NCI-H2227 (cell line): ENCODE measurements around the gene NUDCD3.

Experiments used
- DNase-seq: peaks from one replicate; lab custom pipeline; 2025; ENCODE audit not compliant: unreplicated experiment; lab: John Stamatoyannopoulos, UW

Gene NUDCD3

DNA sequence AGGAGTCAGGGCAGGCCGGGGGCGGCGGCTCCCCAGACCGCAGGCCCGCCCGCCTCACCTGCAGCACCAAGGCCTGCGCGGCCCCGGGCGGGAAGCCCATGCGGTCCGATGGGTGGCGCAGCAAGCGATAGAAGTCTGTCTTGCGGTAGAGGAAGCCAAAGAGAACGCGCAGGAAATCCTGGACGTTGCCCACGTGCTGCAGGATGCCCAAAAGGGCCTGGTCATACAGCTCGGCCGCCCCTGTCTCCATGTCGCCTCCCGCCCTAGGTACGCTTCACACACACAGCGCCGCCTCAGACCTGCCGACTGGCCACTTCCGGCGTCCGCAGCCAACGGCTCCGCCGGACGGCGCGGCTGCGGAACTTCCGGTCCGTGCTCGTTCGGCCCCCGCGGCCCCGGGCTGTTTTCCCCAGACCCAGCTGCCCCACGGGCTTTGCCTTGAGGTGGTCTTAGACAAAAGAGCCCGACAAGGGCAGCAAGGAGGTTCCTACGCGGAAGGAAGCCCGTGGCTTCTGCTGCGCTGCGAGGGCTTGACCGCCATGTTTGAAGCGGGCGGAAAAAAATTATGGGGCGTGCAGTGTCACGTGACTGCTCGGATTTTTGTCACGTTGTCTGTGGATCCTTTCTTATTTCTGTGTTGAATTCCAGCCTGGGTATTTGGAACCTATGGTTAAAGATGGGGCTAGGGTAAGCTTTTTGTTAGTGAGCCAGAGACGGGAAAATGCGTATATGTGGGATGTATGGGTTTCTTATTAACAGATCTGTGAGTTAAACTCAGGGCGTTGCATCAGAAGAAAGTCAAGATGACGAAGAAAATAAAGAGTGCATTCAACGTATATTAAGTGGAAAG lies at the start of gene NUDCD3:
NUDCD3 (minus strand) TSS at position 308 of the 850 bp plus-strand sequence; CDS start at position 250, 58 bp downstream.
- peak; percentile 92 for DNase-seq

DNA sequence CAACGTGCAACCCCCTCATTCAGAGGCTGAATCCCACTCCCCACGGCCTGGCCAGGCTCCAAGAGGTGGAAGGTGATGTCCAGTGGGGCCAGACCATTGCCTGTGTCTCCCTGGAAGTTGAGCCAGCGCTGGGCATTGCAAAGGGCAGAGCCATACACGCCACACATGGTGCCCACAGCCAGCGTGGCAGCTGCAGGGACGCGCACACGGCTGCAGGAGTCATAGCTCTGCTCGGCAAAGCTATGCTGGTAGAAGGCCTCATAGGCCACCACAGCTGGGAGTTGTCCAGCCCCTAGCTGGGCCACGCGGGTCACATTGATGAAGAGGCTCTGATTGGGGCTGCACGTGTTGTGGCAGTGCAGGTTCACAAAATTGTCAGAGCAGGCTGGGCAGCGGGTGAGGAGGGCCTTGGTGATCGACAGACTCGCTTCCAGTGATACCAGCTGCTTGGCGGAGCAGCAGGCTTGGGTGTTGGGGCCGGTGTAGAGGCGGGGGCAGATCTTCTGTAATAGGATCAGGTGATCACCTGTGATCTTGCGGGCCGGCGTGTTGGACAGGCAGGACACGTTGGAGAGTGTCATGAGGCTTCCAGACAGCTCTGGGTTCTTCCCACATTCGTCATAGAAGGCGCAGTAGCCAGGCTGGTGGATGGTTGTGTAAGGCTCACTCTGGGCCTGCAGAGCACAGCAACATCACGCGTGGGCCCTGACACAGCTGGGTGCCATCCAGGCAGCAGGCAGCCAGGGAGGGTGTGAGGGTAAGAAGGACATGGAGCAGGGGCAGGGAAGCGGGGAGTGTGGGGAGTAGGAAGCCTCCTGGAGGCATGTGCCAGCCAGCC lies 49.4 kb upstream of the NUDCD3 start:
- DNase-seq, result no peak

DNA sequence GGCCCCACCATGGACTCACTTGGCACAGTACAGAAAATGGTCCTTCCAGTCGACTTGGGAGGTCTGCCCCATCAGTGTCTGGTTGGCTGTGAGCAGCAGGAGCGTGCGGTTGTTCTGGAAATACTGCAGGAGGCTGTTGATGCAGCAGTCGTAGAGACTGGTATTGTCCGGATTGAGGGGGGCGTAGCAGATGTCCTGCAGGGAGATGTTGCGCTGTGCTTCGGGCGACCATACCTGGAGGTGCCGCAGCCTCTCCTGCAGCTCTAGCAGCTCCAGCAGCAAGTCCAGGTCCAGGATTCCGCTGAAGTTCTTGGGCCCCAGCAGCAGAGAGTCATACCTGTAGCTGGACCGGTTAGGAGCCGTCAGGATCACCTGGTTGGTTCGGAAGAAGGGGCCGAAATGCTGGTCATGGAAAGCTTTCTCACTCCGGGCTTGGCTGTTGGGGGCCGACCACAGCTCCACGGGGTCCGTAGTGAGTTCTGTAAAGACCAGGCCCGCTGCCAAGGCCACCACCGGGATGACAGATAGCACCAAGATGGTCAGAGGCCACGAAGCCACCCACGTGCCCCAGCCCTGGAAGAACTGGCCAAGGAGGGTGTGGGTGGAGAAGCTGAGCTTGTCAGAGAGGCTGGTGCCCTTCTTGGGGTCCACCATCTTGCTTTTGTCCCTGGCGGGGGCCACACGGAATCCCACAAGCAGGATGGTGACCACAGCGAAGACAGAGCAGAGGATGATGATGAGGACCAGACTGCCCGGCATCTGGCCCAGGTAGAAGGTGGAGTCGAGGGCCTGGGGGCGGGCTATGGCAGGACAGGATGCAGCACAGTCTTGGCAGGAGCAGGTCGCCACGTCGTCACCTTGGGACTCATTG lies 48.6 kb upstream of the NUDCD3 start:
- DNase-seq, result no peak

DNA sequence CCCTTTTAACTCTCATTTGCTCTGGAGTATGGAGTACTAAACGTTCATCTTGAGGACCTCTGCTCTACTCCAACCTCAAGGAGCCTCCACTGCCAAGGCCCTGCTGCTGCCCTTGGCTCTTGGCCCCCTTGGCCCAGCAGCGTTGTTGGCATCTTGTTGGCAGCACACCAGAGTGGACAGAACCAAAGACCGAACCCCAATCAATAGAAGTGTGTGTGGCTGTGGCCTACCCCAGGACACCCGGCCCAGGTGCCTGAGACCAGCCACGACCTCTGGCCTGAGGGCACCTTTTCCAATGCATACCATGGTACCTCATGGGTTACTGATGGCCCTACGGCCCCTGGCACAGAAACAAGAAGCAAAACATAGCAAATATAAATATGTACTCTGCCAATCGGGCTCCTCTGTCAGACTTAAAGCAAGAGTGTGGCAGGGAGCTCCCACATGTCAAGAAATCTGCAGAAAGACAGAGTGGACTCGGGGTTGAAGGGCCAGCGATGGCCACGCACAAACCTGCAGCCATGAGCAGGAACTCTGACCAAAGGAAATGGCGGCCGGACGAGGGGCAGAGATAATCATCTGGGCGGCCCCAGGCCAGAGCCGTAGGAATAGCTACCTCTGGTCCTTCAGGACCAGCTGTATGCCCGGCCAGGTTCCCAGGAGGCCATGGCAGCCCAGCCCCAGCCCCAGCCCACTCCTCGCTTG lies 47.8 kb upstream of the NUDCD3 start:
- DNase-seq, result no peak

DNA sequence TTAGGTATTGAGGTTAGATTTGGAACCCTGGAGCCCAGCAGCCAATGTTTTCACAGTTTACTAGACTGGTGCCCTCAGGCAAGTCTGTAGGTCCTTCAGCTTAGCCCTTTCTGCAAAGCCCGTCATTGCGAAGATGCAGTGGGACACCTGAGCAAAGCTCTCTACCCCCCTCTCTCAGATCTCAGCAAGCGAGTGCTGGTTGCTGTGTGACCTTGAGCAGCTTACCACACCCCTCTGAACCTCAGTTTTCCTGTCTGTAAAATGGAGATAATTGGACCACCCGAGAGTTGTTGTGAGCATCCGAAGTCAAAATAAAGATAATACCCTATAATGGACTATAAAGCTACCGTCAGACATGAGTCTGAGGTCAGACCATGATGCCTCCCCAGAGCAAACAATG lies 47.0 kb upstream of the NUDCD3 start:
- no peak for DNase-seq

DNA sequence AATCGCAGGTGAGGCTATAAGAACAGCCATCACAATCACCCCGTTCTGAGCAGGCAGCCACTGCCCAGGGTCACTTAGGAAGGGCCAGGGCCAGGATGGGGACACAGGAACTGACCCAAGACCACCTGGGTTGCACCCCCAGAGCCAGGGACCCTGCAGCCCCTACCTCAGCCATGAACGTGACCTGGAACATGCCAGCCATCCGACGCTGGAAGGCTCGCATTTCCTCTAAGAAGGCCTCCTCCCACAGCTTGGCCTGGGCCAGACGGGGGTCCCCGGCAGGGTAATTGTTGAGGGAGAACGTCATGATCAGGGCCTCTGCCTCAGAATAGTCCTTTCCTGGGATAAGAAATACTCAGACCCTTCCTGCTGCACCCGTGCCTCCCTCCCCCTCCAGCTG lies 45.6 kb upstream of the NUDCD3 start:
- DNase-seq, result no peak

DNA sequence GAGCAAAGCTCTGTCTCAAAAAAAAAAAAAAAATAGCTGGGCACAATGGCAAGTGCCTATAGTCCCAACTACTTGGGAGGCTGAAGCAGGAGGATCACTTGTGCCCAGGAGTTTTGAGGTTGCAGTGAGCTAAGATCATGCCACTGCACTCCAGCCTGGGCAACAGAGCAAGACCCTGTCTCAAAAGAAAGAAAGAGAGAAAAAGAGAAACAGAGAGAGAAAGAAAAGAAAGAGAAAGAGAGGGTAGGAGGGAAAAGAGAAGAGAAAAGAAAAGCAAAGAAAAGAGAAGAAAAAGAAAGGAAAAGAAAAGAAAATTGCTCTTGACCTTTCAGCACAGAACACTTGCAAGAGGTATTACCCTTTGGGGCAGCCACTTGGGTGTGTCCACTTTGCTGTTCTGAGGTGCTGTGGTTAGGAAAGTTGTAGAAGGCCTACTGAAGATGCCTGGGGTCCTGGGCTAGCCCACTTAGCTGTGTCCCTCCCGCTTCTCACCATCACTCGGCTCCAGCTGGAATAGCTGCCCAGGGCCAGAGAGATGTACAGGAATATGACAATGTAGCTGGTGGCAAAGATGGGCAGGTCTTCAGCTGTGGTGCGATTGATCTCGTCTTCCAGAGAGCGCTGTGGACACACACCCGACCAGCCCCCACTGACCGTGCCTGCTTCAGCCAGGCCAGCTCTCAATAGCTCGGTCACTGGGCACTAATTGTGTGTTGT lies 45.0 kb upstream of the NUDCD3 start:
- no peak for DNase-seq

DNA sequence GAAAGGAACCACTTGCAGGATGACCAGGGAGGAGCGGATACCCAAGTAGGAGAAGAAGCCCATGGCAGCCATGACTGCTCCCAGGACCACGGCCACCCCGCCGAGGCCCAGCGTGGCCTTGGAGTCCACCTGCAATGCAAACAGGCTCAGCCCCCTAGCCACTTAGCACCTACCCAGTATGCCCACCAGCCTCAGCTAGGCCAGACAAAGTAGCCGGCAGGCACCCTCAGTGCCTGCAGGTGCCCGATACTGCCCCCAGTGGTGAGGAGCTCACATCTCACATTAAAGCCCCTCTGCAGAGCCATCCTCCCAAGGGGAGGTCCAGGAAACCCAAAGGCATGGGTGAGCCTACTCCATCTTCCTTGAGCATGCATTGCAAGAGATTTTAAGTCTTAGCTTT lies 44.0 kb upstream of the NUDCD3 start:
- peak; percentile 2 for DNase-seq

DNA sequence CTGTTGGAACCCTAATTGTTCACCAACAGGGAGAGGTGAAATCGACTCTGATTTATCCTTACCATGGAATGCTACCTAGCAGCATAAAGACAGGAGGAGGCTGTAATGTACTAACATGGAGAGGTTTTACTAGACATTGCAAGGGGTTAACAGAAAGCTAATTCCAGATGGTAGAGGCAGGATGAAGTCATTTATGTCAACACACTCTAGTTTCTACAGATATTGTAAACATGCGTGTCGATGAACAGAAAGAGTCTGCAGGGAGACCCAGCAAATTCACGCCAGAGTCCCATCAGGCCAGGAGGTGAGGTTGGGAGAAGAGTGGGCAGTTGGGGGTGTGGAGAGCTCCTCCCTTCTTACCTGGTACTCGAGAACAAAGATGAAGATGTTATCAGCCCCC lies 43.6 kb upstream of the NUDCD3 start:
- no peak for DNase-seq

DNA sequence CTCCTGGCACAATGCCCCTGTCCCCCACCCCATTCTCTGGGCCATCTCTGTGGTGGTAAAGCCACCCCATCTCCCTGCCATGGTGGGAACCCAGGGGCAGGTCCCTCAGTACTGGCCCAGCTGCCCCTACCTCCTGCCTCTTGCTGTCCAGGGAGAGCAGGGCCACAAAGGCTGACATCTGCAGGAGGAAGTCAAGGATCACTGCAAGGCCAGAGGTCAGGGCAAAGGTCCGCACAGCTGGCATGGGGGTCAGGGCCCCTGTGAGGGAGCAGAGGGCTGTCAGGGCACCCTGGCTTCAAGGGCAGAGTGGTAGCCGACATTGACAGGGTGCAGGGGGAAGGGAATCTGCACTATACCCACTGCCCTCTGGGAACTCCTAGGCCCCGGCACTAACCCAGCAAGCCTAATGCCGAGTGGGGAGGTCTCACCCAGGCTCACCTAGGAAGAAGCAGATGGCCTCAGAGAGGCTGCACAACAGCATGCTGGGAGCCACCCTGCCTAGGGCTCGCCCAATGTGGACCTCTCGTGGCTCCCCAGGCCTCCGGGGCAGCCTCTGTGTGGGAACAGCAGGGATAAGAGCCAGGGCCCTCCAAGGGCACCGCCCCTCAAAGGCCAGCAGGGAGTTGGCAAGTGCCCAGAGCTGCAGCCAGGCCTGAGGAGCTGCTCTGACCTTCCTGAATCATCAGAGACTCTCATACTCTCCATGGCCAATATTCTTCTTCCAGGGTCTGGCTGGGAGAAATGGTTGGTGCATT lies 43.0 kb upstream of the NUDCD3 start:
- DNase-seq, result no peak

DNA sequence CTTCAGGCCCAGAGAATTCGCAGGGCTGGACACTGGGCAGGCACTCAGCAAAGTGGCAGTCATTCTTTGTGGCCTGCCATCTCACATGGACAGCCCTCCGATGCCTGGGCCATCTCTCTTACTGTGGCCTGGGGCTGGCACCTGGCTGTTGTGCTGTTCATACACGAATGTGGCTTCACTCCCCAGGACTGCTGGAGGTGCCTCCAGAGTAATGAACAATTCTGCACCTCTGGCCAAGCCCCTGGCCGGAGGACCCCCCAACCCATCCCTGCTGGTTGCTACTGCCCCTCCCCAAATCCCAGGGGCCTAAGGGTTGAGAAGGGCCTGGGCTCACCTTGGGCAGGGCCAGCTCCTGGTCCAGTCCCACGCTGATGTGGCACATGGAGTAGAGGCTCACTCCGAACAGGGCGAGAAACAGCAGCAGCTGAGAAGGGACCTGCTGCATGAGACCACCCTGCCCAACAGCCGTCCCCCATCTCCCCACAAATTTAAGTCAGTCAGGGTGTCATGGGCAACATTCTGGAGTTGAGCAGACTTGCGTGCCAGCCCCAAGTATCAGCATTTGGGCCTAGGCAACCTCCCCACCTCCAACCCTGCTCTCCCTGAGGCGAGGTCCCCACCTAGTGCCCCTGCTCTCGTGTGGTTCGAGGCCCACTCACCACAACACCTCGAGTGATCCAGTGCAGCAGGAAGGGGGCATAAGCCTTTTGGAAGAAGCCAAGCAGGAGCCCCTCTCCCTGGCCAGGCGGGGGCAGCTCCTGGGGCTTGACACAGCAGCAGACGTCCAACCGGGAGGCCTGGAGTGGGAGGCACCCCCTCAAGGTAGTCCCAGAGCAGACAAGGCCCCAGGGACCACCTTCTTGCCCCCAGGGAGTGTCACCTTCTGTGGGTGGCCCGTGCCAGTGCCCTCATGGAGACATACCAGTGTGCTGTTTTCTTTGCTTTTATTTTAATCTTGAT lies 41.2 kb upstream of the NUDCD3 start:
- no peak for DNase-seq

DNA sequence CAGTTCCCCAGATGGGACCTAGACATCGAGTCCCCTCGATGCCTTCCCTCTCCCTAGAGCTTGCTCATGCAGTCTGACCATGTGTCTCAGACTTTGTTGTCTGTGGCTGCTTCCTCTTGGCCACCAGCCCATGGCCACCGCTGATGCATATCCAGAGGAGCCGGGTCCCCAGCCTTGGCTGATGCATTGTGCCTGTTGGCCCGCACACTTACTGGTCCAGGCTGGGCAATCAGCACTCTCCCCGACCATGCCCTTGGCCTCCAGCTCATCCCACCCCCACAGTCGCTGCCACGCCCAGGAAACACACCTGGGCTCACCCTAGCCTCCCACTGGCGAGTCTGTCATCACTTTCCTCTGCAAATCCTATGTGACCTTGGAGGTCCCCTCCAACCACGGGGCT lies 40.5 kb upstream of the NUDCD3 start:
- DNase-seq, result no peak

DNA sequence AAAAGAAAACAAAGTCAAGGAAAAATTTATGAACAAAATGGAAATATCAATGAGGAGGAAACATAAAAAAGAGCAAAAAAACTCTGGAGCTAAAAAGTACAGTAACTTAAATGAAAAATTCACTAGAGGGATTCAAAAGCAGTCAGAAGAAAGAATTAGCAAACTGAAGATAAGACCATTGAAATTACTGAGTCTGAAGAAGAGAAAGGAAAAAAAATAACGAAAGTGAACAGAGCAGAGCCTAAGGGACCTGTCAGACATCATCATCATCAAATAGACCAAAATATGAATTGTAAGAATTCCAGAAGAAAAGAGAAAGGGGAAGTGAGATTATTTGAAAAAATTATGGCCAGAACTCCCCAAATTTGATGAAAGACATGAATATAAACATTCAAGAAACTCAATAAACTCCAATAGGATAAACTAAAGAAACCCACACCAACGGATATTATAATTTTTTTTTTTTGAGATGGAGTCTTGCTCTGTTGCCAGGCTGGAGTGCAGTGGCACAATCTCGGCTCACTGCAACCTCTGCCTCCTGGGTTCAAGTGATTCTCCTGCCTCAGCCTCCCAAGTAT lies 34.4 kb upstream of the NUDCD3 start:
- DNase-seq, result no peak

DNA sequence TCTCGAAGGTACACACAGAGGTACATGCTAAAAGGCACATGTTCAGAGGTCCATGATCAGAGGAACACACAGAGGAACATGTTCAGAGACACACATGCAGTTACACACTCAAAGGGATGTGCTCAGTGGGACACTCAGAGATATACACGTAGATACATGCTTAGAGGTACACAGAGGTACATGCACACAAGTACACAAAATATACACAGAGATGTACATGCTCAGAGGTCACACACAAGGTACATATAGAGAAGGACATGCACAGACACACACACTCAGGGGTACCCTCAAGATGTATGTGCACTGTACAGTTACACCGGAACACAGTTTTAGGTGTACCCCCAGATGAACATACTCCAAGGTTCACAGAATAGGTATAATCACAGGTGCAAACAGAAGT lies 31.9 kb upstream of the NUDCD3 start:
- no peak for DNase-seq

DNA sequence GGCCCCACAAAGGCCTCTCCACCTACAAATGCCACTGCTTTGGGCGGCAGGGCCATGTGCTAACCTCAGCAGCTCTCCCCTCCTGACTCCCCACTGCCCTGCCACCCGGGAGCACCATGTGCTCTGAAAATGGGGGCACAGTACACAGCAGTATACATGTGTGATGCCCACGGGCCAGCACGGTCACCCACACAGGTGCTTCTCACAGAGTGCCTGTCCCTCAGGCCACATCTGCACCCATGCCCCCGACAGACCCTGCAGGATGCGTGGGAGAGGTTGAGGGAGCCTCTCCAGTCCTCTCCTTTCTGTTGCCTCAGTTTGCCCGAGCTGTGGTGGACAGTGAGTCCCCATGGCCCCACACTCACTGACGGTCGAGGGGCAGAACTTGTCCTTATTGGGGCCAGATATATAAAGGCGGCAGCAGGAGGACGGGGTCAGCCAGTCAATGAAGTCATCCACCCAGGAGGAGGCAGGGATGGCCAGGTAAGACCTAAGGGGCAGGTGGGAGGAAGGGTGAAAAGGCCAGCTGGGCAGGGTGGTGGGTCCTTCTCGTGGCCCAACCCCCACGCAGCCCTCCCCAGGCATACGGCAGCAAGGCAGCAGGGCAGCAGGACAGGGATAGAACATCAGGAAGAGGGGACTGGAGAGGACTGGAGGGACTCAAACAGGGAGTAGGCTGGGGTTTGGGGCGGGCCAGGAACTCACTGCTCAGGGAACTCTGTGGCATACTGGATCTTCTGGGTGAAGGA lies 31.1 kb upstream of the NUDCD3 start:
- DNase-seq, result no peak

DNA sequence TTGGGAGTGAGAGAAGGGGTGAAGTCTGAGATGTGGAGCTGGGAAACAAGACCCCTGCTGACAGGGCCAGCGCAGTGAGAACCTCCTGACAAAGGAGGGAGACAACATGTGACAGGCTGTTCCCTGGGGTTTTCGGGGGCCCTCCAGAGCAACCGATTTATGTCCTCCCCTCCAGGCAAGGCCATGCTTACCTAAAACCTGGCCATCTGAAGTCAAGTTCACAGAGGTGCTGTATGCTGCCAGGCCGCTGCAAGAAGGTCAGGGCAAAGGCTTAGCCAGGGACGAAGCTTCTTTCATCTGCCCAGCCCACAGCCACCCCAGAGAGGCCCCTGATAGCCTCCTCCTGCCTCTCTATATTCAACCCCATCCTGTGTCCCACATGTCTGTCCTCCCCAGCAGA lies 30.1 kb upstream of the NUDCD3 start:
- DNase-seq, result no peak

DNA sequence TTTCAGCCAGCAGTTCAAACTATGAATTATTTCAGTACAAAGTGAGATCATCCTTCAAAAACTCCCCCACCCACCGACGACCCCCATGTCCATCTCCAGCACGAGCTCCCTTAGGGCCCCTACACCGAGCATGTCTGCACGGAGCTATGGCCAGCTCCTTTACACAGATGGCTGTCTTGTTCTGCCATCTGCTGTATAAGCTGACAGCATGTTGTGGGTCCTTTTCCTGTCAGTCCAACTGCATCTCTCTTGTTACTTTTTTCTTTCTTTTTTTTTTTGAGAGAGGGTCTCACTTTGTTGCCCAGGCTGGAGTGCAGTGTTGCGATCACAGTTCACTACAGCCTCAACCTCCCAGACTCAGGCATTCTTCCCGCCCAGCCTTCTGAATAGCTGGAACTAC lies 29.1 kb upstream of the NUDCD3 start:
- no peak for DNase-seq
